Keratinocyte (primary cell): Measurements from ENCODE around the gene DIDO1. TPM values are rescaled to one million over a fixed set of nuclear protein-coding genes. Genes with fewer than 3 reads are reported as not detected.

Experiments used
- DNase-seq: peaks from one replicate; pipeline ENCODE4 v3.0.0-alpha.2; 2011; ENCODE audit warnings: low read depth, missing footprints, low spot score
- FAIRE-seq: peaks from 2 replicates; lab custom pipeline; 2011; peaks lifted over from hg19 to GRCh38; lab: Jason Lieb, UNC
- H2AFZ ChIP-seq: 2 replicates; pipeline ENCODE4 v1.6.0; 2012; ENCODE audit warnings: low read length, control low read depth, inconsistent platforms; ENCODE audit not compliant: control insufficient read depth
- H3K27ac ChIP-seq: 2 replicates; pipeline ENCODE4 v1.5.1; 2011; ENCODE audit warnings: low read length; ENCODE audit not compliant: control insufficient read depth, insufficient read depth
- H3K27me3 ChIP-seq: 3 replicates; pipeline ENCODE4 v1.6.0; 2011; ENCODE audit warnings: low read length; ENCODE audit not compliant: control insufficient read depth, insufficient read depth; ENCODE audit errors: extremely low read depth
- H3K36me3 ChIP-seq, 2 experiments: 2 replicates in 1 of 2; 3 replicates in 1 of 2; pipeline ENCODE4 v1.5.1; 2011; ENCODE audit warnings: low read length in 2 of 2, mild to moderate bottlenecking in 1 of 2; ENCODE audit not compliant: control insufficient read depth in 2 of 2, insufficient read depth in 2 of 2; ENCODE audit errors: extremely low read depth in 1 of 2
- H3K4me1 ChIP-seq: 3 replicates; pipeline ENCODE4 v1.5.1; 2011; ENCODE audit warnings: low read length; ENCODE audit not compliant: control insufficient read depth, insufficient read depth; ENCODE audit errors: extremely low read depth
- H3K4me2 ChIP-seq: 3 replicates; pipeline ENCODE4 v1.6.0; 2011; ENCODE audit warnings: low read depth, low read length; ENCODE audit not compliant: control insufficient read depth, insufficient read depth; ENCODE audit errors: extremely low read depth
- H3K4me3 ChIP-seq, 3 experiments: fragments of 200-600 bp in 1 of 3; sonication (generic) in 1 of 3; 2 replicates in 2 of 3; 3 replicates in 1 of 3; pipeline ENCODE4 v1.5.1; 2011 to 2016; ENCODE audit warnings: low read length in 3 of 3, mild to moderate bottlenecking in 3 of 3, control low read depth in 2 of 3, inconsistent platforms in 1 of 3, low read depth in 1 of 3, mixed read lengths in 1 of 3, mixed run types in 1 of 3, moderate library complexity in 1 of 3; ENCODE audit not compliant: control insufficient read depth in 2 of 3, insufficient read depth in 2 of 3; ENCODE audit errors: extremely low read depth in 1 of 3
- H3K79me2 ChIP-seq: 2 replicates; pipeline ENCODE4 v1.6.0; 2012; ENCODE audit warnings: low read length; ENCODE audit not compliant: control insufficient read depth, insufficient read depth
- H3K9ac ChIP-seq: 3 replicates; pipeline ENCODE4 v1.6.0; 2011; ENCODE audit warnings: low read length; ENCODE audit not compliant: control insufficient read depth, insufficient read depth; ENCODE audit errors: extremely low read depth
- H3K9me1 ChIP-seq: 3 replicates; pipeline ENCODE4 v1.6.0; 2011; ENCODE audit warnings: low read length; ENCODE audit not compliant: control insufficient read depth, insufficient read depth; ENCODE audit errors: extremely low read depth
- H3K9me3 ChIP-seq: 2 replicates; pipeline ENCODE4 v1.5.1; 2012; ENCODE audit warnings: low read depth, low read length; ENCODE audit not compliant: control insufficient read depth
- H4K20me1 ChIP-seq: 3 replicates; pipeline ENCODE4 v1.6.0; 2011; ENCODE audit warnings: low read length; ENCODE audit not compliant: control insufficient read depth, insufficient read depth; ENCODE audit errors: extremely low read depth
- CTCF ChIP-seq, 3 experiments: IDR thresholded peaks in 1 of 3; conservative IDR thresholded peaks in 1 of 3; optimal IDR thresholded peaks in 1 of 3; 2 replicates in 2 of 3; 3 replicates in 1 of 3; pipeline versions ENCODE3 to v1.5.1; 2011; ENCODE audit warnings: low read length in 3 of 3, mild to moderate bottlenecking in 3 of 3, moderate library complexity in 2 of 3, control low read depth in 1 of 3, inconsistent platforms in 1 of 3; ENCODE audit not compliant: insufficient read depth in 2 of 3; ENCODE audit errors: extremely low read depth in 1 of 3
- EZH2 ChIP-seq: IDR thresholded peaks from one replicate; pipeline ENCODE4 v1.6.1; 2012; ENCODE audit warnings: inconsistent platforms, mild to moderate bottlenecking, low read length, moderate library complexity
- dilution Hi-C: fragments of 300-500 bp; cut with MboI; formaldehyde crosslinking; loops from one replicate; pipeline ENCODE4 v1.7.0; 2020; ENCODE audit warnings: low sequenced_read_pairs; ENCODE audit not compliant: extremely low pct_ligation_motif_present
- polyA plus RNA-seq, 5 experiments: library from polyadenylated mRNA; depleted of rRNA in 3 of 5; stranded (reverse) in 3 of 5; stranded (forward) in 1 of 5; unstranded in 1 of 5; fragments of >200 nt; gene quantifications; 1 replicate in 1 of 5; 2 replicates in 3 of 5; 3 replicates in 1 of 5; pipeline versions ENCODE4 v1.2.1 to v1.2.3, GENCODE V29; 2011 to 2012; ENCODE audit warnings: missing spikeins in 2 of 5, low read depth in 1 of 5, low replicate concordance in 1 of 5

The DIDO1 gene
- polyA plus RNA-seq, 1 donor (not counting 4 experiments of a cell fraction or from before 2014, with no cell fraction given), result 14.2 TPM

- no peaks in the 10 kb centered on the region for H3K79me2 ChIP-seq
- H2AFZ ChIP-seq, result no peak overlapping the region
- no peaks in the 10 kb centered on the region for H3K9me3 ChIP-seq
- H3K27ac ChIP-seq, result no peak overlapping the region
- TF ChIP-seq CTCF (optimal IDR thresholded peaks at IDR 0.05 in 1 of 3, IDR thresholded peaks at IDR 0.05 in 1 of 3, conservative IDR thresholded peaks at IDR 0.05 in 1 of 3; ENCODE audit: extremely low read depth in 1 of 3, insufficient read depth in 2 of 3, low read length in 3 of 3) (no peak), EZH2 (no peak)
- DNase-seq, result no peak
- H3K36me3 ChIP-seq, result peaks cover 18 to 26% of the 10 kb centered on the region in 2 experiments
- H3K4me2 ChIP-seq, result no peak overlapping the region
- no peaks in the 10 kb centered on the region for H3K27me3 ChIP-seq
- FAIRE-seq, result no peak
- H4K20me1 ChIP-seq, result no peaks in the 10 kb centered on the region
- H3K4me1 ChIP-seq, result no peaks in the 10 kb centered on the region
- no peak overlapping the region for H3K4me3 ChIP-seq
- dilution Hi-C loops, result no loop called here
- no peaks in the 10 kb centered on the region for H3K9me1 ChIP-seq
- no peak overlapping the region for H3K9ac ChIP-seq
Observed at GRCh38 chr20:62884556-62884955, 41.7 kb downstream of the DIDO1 start.

- Histone ChIP-seq H3K9me1 (no peaks in the 10 kb centered on the region), H3K4me3 (no peak overlapping the region), H3K27me3 (no peaks in the 10 kb centered on the region), H3K9me3 (no peaks in the 10 kb centered on the region), H4K20me1 (no peaks in the 10 kb centered on the region), H3K27ac (no peak overlapping the region), H3K4me2 (no peak overlapping the region), H3K4me1 (no peaks in the 10 kb centered on the region), H3K36me3 (peaks cover 10% of the 10 kb centered on the region in 2 experiments), H2AFZ (no peak overlapping the region), H3K79me2 (no peaks in the 10 kb centered on the region), H3K9ac (no peak overlapping the region)
- dilution Hi-C loops, result no loop called here
- FAIRE-seq (no peak), DNase-seq (no peak)
- TF ChIP-seq EZH2 (no peak), CTCF (optimal IDR thresholded peaks at IDR 0.05 in 1 of 3, IDR thresholded peaks at IDR 0.05 in 1 of 3, conservative IDR thresholded peaks at IDR 0.05 in 1 of 3; ENCODE audit: extremely low read depth in 1 of 3, insufficient read depth in 2 of 3, low read length in 3 of 3) (no peak)
Observed at GRCh38 chr20:62882426-62882825, 43.9 kb downstream of the DIDO1 start.
